Activated CD8-positive, alpha-beta memory T cell treated with anti-CD3 and anti-CD28 coated beads, Interleukin-2, amount 50 U/mL, for 48 hours (primary cell): ENCODE measurements around the gene SETD7.

Source experiments
- DNase-seq: peaks from one replicate; pipeline ENCODE4 v3.0.0-alpha.2; 2020

The SETD7 gene

DNA sequence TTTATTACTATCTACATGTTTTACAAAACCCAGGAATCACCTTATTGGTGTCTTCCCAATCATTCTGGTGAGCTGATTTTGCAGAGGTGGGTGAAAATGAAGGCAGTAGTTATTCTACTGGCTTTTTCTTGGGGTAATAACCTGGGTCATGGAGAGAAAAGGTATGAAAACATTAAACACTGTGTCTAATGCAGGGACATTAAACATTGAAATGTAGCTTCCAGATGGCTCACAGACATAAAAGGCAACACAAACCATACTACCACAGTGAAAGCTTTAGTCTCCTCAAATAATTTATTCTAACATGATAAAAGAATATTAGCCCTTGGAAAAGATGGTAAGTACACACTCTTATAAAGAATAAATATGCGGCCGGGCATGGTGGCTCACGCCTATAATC, 8.0 kb downstream of the SETD7 start:
- DNase-seq = no peak

DNA sequence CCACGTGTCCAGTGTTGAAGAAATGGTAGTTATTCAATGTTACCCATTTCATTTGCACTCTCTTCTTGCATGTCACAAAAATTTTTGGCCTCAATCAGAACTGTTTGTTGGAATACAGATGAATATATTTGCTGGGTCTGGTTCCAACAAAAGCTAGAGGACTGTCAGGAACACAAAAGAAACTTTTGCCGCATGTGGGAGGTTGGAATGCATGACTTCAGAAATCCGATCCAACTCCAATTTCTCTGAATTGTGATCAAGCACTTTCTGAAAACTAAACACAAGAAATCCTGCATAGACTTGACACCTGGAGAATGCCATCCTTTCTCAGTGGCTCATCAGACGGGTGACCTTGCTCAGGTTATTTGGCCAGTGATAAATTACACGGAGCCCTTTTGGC, 15.4 kb downstream of the SETD7 start:
- no peak for DNase-seq

DNA sequence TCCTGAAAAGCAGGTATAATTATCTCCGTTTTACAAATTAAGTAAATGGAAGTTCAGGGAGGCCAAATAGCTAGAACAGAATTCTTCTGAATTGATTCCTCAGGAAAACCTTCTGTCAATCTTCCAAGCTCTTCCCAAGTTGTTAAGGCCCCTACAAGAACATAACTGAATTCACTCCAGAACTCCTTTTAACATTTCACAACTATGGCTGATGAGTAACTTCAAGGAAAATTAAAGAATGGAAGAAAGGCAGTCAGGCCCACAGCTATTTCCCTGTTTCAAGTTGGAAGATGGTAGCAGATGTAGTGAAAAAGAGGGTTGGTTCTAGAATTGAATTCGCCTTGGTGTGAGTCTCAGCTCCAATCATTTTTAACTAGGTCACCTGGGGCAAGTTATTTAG, 15.9 kb downstream of the SETD7 start:
- no peak for DNase-seq

DNA sequence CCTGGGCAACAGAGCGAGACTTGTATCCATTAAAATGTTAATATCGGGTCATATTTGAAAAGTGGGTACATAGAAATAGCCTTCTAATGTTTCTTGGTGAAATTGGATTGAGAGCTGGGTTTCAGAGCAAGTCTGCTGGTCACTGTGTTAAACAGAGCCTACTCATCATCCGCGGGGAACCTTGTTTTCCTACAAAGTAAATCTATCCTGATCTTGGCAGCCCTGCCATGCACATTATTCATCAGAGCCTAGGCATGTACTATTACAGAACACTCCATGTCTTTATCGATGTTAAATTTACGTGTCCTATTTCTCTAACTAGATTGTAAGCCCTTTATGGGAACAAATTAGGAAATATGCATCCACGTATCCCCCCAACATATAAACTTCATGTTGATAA, 18.7 kb downstream of the SETD7 start:
- DNase-seq = no peak

DNA sequence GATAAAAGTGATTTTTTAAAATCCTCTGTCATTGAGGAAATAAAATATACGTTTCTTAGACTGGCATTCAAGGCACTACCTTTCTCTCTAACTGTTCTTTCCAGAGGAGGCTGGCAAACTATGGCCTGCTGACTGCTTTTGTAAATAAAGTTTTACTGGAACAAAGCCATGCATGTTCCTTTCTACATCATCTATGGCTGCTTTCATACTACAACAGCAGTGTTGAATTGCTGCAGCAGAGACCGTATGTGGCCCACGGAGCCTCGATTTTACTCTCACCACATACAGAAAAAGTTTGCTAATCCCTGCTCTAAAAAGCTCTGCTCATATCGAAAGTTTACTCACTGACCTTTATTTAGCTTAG, 20.2 kb downstream of the SETD7 start:
- no peak for DNase-seq

DNA sequence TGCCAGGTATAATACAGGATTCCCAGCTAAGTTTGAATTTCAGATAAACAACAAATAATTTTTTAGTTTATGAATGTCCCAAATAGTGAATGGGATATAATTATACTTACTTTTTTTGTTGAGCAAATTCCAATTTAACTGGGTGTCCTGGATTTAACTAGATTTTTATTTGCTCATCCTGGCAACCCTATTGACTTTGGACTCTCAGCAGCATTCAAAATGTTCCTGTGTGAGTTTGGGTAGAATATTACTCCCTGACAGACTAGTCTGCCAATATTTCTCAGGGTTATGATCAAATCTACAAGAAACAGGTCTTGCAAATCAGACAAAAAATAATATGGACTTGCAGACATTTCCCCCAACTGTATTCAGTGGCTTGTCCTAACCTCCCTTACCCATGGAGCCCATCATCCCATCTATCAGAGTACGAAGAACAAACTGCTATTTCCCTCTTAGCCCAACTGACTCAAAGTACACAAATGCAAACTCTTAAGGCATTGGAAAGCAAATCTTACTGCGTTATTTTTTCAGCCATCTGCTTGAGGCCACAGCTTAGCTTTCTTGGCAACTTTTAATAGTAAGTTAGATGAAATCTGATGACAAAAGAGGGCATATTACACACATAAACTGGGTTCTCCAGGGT, 20.7 kb downstream of the SETD7 start:
- no peak for DNase-seq

DNA sequence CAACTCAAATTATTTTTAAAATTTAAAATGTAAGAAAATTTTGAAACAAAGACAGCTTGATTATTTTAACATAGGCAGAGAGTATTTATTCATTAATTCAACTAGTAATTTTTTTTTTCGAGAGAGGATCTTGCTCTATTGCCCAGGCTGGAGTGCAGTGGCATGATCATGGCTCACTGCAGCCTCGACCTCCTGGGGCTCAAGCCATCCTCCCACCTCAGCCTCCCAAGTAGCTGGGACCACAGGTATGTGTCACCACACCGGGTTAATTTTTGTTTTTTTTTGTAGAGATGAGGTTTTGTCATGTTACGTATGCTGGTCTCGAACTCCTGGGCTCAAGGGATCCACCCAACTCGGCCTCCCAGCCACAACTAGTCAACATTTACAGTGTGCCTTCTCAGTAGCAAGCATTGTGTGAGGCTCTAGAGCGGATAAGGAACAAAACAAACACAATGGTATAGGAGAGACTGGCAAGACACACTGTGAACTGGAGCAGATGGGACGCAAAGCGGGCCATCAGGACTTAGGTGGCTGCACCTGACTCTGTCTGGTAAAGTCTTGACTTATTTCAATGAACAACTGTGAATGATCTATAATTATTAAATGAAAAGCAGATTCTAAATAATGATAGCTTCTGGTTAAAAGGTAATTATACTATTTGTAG, 21.6 kb downstream of the SETD7 start:
- DNase-seq = no peak

DNA sequence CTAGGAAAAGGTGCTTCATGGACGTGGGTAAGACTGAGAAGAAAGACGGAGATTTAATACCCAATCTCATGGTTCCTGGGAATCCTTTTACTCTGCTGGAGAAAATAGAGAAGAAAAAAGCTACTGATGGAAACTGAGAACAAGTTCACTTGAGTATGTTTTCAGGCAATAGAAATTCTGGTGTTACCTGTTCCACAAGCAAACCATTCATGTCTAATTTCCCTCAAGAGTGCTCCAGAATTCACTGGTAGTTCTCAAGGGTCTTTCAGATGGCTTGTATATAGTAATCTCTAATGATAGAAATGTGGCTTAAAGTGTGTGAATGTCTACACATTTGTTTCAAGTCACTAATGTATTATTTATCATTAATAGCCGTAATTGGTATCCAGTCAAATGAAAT, 22.5 kb downstream of the SETD7 start:
- no peak for DNase-seq

DNA sequence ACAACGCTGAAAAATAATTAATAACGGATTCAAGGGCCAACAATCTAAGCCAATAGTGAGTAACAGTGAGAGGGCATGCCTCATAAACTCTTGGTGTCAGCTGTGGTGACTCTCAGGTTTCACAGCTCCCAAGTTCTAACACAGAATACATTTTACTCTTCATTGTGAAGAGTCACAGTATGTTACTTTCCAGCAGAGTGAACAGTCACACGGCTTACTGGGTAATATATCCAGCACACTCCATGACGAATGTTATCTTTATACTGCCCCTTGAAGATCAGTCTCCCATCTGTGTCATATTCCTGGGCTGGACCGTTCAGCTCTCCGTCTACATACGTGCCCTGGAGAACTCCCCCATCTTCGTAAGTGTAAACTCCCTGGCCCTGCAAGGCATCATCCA, 23.1 kb downstream of the SETD7 start:
- no peak for DNase-seq

DNA sequence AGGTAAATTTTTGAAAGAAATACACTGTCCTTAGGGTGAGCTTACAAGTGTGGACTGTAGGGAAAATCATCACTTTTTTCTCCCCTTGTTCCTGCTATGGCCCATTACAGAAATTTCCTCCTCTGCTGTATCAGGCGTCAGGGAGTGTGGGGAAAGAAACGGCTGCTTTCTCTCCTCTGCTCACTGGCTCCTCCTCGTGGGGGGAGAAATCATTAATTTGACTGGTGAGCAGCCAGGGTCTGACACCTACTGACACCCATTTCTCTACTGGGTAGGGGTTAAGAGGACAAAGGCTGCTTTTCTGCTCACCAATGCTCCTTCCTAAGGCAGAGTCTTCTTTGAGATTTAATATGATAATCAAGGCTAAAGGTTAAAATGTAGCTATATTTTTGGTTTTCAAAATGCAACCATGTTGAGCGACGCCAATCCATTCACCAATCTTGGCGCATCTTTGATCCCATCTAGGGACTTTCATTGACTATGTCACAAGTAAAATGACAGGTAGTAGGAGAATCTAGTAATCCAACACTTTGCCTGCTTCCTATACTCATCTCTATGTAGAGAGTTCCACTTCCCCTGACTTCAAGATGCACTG, 25.1 kb downstream of the SETD7 start:
- DNase-seq = peak; percentile 66

DNA sequence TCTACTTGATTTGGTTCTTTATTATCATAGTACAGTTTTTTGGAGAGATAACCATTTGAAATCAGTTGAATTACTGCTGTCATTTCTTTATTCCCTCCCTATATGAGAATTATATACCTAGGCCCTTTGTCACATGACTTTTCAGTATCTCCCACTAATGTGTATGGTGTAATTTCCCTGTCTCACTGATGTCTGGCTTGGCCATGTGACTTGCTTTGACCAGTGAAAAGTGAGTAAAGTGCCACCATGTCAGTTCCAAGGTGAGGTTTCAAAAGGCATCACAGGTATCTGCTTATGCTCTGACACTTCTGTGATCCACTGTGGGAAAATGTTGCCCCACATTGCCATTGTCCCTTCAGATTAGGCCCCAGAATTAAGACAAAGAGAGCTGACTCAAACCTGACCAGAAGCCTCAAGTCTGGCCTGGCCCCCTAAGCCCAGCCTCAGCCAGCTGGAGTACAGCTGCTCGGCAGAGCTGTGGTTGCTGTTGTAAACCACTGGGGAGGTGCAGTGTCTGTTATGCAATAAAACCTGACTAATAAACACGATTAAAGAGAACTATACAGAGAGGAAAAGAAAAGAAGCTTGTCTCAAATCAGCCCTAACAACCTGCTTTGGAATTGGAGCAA, 27.5 kb downstream of the SETD7 start:
- DNase-seq = no peak

DNA sequence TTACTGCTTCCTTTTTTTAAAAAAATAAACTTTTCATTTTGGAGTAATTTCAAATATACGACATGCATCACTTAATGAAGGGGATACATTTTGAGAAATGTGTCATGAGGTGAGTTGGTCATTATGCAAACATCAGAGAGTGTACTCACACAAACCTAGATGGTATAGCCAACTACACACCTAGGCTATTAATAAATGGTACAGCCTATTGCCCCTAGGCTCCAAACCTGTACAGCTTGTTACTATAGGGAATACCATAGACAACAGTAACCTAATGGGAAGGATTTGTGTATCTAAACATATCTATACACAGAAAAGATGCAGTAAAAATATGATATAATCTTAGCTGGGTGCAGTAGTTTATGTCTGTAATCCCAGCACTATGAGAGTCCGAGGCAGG, 29.1 kb downstream of the SETD7 start:
- DNase-seq = no peak

DNA sequence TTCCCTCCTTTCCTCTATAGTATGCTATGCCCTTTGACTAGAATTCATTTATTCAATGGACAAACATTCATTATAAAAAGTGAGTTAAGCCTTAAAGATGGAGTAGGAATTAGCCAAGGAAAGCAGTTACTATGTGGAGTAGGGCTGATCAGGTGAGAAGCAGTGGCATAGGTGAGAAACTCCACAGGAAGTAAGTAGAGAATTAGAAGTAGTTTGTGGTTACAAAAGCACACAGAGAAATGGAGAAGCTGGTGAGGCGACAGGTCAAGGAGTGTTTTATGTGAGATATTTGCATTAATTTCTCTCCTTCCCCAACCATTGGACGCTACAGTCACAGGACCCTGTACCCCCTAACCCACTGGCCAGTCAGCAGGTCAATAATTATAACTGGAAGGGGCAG, 30.6 kb downstream of the SETD7 start:
- no peak for DNase-seq

DNA sequence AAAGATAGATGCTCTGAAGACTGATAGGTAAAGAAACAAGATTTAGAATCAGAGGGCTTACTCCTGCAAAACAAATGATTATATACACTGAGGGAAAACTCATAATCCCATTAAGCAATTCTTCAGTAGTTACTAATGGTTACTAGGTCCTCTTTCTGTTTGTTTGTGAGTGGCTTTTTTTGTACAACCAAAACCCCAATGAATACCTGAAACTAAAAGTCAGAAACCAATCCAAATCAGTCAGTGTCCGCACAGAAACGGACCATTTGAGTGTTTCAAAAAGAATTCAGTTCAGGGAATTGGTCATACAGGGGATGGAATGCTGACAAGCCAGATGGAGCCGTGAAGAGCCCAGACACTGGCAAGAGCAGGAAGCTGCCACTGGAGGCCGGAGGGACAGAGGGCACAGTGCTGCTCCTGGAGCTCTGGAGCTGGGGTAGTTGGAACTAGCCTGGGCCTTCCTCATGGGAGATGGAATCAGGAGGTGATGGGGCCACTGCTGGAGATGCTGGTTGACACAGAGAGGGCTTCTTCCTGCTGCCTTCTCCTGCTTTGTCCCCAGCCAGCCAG, 31.9 kb downstream of the SETD7 start:
- no peak for DNase-seq

DNA sequence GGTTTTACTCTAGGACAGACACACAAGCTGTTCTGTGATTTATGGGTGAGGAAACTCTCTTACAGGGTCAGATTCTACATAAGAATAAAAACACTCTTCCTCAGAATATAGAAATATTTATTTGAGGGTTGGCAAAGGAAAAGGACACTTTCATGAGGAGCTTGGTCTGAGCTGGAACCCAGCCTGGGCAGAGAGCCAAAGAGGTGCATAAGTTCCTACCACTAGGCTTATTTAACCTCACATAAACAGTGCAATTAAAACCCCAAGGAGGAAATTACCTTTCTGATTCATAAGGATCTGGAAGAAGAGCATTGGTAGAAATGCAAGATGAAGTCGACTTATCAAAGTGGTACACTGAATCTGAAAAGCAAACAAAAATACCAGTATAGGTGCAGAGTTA, 32.9 kb downstream of the SETD7 start:
- DNase-seq = no peak

DNA sequence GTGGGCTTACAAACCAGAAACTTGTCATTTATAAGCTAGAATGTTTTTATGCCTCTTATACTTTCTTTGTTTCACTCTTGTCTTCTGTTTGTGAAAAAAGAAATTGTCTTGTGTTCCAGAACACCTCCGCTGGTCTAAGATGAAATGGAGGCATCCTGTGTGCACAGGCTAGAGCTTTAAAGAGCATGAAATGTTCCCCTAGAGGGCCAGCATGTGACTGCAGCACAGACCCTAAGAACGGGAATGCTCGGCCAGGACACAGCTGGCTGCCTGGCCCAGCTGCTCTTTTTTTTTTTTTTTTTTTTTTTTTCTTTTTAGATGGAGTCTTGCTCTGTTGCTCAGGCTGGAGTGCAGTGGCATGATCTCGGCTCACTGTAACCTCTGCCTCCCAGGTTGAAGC, 33.6 kb downstream of the SETD7 start:
- DNase-seq = no peak

DNA sequence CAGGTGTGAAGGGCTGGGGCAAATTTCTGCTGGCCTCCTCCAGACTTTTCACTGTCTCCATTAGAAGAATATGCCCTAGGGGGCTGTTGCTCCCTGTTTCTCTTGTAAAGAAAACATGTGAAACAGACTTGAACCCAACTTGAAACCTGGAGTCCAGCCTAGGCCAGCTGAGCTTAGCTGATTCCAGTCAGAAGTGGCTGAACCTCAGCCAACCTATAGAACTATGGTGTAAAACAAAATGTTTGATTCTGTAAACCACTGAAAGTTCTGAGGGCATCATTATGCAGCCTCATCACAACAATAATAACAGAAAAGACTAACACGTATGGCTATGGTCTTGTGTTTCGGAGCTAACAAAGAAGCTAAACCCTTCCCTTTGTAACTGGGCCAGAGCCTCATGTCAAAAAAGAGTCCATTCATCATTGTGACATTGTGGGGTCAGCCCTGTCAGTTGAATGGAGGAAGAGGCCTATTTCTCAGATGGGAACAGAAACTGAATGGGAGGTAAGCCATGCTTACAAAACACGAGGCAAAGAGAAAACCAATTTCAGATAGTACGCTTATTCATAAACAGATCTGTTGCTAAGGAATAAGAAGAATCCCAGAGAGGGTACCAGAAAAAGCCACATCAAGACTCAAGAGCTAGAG, 34.1 kb downstream of the SETD7 start:
- no peak for DNase-seq

DNA sequence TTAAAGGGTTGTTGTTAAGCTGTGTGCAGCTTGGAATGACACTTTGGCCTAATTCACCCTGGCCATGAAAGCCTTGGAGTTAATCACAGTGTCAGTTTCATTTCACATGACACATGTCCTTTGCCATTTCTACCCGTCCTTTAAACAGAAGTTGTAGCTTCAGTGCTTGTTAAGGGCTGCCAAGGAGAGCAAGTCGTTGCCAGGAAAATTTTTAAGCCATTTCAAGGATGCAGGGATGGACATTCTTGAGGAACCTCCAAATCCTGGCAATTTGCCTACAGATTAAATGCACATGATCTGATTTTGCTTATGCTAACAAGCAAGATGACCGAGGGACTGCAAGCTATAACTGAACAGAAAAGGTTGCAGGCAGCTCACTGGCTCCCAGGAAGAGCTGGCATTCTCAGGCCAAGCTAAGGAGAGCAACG, 40.5 kb downstream of the SETD7 start:
- DNase-seq = no peak

DNA sequence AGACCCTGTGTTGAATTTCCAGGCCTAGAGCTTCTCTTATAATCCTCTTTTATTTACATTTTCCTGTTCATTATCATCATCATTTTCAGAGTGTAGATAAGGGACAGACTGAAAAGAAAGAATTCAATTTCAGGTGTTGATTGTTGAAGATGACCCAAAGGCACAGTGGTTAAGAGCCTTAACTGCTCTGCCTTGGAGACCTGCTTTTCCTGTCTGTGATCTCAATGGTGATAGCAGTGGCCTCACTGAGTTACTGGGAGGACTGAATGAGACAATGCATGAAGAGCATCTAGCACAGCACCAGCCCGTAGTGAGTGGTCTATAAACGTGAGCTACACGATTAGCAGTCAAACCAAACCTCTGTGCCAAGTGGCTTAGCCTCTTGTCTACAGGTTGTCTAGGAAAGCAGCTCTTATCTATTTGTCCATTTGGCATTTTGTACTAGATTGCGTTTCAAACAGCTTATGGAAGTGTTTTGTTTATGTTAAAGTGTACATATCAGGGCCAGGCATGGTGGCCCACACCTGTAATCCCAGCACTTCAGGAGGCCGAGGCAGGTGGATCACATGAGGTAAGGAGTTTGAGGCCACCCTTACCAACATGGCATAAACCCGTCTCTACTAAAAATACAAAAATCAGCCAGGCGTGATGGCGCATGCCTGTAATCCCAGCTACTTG, 41.5 kb downstream of the SETD7 start:
- DNase-seq = no peak

DNA sequence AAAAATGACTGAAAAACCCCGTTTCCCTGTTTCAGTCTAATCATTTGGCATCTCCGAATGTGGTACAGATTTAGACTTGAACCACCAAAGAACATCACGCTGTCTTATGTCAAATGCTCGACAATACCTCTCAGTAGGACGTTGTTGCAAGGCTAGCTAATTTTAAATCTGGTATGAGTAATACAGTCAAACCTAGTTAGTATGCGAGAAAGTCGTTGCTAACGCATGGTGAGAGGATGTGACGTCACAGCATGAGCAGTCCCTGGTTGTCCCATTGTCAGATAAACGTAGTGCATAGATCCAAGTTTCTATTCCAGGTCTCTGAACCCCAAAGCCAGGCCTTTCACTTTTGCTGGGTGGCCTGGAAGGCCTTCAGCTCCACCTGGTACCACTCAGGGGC, 44.7 kb downstream of the SETD7 start:
- DNase-seq = no peak

DNA sequence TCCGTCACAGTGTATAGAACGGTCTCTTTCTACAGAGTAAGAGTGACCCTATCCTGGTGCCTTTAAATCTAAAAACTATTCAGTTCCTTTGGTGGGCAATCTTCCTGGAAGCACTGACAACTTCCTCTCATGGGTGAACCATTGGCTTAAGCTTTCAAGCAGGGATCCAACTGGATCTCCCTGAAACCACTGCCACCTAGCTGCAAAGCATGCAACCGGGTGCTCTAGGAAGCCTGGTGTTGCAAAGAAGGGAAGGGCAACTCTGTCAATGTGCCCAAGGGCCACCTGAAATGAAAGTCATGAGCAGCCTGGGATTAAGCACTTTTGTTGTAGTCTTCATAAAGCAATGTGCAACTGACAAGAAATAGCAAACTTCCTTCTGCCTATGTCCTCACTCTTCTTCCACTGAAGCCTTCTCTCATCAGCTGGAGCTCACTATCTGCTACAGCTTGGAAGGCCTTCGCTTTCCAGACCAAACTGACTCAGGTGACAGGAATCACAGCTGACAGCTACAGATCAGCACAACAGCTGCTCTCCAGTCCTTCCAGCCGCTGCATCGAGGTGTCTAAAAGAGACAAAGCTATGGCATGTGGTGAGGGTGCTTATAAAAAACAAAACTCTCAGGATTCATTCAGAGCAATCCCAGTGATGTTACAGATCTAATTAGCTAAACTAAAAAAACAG, 46.1 kb downstream of the SETD7 start:
- no peak for DNase-seq

DNA sequence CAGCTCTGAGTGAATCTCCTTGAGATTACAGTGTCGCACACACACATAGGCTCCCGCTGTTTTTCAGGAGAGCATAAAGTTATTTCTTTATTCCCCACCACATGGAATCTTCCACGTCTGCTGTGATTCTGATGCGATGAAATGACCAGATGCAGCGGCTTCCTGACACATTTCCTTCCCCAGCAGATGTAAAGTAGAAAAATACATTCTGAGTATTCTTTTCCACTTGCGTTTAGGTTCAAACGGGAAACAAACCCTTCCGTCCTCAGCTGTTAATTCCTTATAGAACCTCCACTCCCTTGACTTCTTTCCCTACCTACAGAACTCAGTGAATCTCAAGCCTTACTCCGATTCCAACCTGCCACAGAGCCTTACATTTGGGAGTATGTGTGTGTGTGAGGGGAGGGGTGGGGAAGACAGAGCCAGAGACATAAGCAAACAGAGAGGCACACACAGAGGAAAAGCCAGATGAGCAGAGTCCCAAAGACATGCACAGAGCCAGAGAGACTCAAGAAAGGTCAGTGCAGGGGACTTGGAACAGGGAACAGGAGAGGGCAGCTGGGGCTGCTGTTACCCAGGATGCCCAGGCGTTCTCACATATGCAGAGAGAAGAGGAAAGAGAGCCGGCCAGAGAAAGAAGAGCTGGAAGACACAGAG, 47.3 kb downstream of the SETD7 start:
- DNase-seq = no peak
